HCT116 (cell line): ENCODE measurements around the gene HEATR5B. TPM values are rescaled to one million over a fixed set of nuclear protein-coding genes. Genes with fewer than 3 reads are reported as not detected.

Experiments
- ATAC-seq: fragments of 200-7000 bp; cut with Tn5 transposase; 2 replicates; pipeline ENCODE4 v1.9.1; 2020; ENCODE audit warnings: mild to moderate bottlenecking, moderate library complexity
- BruUV-seq: library from RNA; stranded (reverse); fragments of 400-500 nt; replicated peaks from 2 replicates; lab custom pipeline; 2021; lab: Mats Ljungman, UMichigan
- CTCF ChIA-PET: fragments of 300-600 bp; sonication (Branson Sonifier 250); formaldehyde crosslinking; loops from one replicate; lab custom pipeline; 2021; ENCODE audit warnings: antibody characterized with exemption; lab: Charles Lee
- POLR2A ChIA-PET: fragments of 300-600, 350-600 bp; sonication (Branson Sonifier 250); formaldehyde crosslinking; loops from one replicate; lab custom pipeline; 2021; ENCODE audit warnings: antibody characterized with exemption; lab: Charles Lee
- RAD21 ChIA-PET, 2 experiments: fragments of 300-600 bp; sonication (Branson Sonifier 250); formaldehyde crosslinking; loops; one replicate each; lab custom pipeline; 2023; ENCODE audit warnings: low total read pairs in 2 of 2; ENCODE audit not compliant: uncharacterized antibody in 2 of 2, unreplicated experiment in 2 of 2, low non-redundant PET in 1 of 2; lab: Charles Lee
- DNase-seq: peaks from one replicate; pipeline ENCODE4 v3.0.0-alpha.2; 2010; ENCODE audit warnings: low read depth, low spot score
- H2AFZ ChIP-seq: fragments of 200-600 bp; shearing (Covaris generic), sonication (generic); 2 replicates; pipeline ENCODE4 v1.6.1; 2017; ENCODE audit warnings: low read depth, mixed run types, mixed read lengths, antibody characterized with exemption, low read length; ENCODE audit not compliant: poor library complexity, severe bottlenecking
- H3K27ac ChIP-seq: 2 replicates; pipeline ENCODE4 v1.5.1; 2012; ENCODE audit warnings: low read depth, low read length
- H3K27me3 ChIP-seq: fragments of 200-600 bp; sonication (generic); 2 replicates; pipeline ENCODE4 v1.6.1; 2016; ENCODE audit warnings: mixed run types, low read length, mixed read lengths; ENCODE audit not compliant: insufficient read depth
- H3K36me3 ChIP-seq, 2 experiments: fragments of 200-500 bp in 1 of 2; fragments of 200-600 bp in 1 of 2; sonication (Bioruptor generic) in 1 of 2; sonication (generic) in 1 of 2; 2 replicates each; pipeline versions ENCODE4 v1.5.1 to v1.6.1; 2014 to 2016; ENCODE audit warnings: low read length in 2 of 2, inconsistent platforms in 1 of 2, mixed read lengths in 1 of 2, mixed run types in 1 of 2; ENCODE audit not compliant: insufficient read depth in 2 of 2, control insufficient read depth in 1 of 2
- H3K4me1 ChIP-seq, 2 experiments: fragments of 200-600 bp in 1 of 2; sonication (generic) in 1 of 2; 2 replicates each; pipeline versions ENCODE4 v1.5.1 to v1.6.1; 2012 to 2017; ENCODE audit warnings: low read length in 2 of 2, inconsistent platforms in 1 of 2, mild to moderate bottlenecking in 1 of 2, mixed read lengths in 1 of 2, mixed run types in 1 of 2, moderate library complexity in 1 of 2; ENCODE audit not compliant: insufficient read depth in 2 of 2, control insufficient read depth in 1 of 2
- H3K4me2 ChIP-seq: fragments of 200-600 bp; sonication (generic); 2 replicates; pipeline ENCODE4 v1.6.1; 2017; ENCODE audit warnings: mixed run types, low read length, mixed read lengths
- H3K4me3 ChIP-seq, 2 experiments: fragments of 200-600 bp in 1 of 2; sonication (generic) in 1 of 2; replicated peaks in 1 of 2; 2 replicates each; pipeline ENCODE4 v1.5.1; 2011 to 2016; ENCODE audit warnings: low read length in 2 of 2, control low read depth in 1 of 2, low read depth in 1 of 2, mild to moderate bottlenecking in 1 of 2, mixed read lengths in 1 of 2, mixed run types in 1 of 2
- H3K79me2 ChIP-seq: fragments of 200-600 bp; sonication (generic); 2 replicates; pipeline ENCODE4 v1.6.1; 2017; ENCODE audit warnings: mild to moderate bottlenecking, mixed run types, low read length, moderate library complexity, mixed read lengths; ENCODE audit not compliant: insufficient read depth
- H3K9ac ChIP-seq: fragments of 200-600 bp; sonication (generic); 2 replicates; pipeline ENCODE4 v1.6.1; 2016; ENCODE audit warnings: low read length, mixed read lengths
- H3K9me2 ChIP-seq: fragments of 200-600 bp; sonication (generic), shearing (Covaris generic); 2 replicates; pipeline ENCODE4 v1.6.1; 2017; ENCODE audit warnings: mixed run types, mild to moderate bottlenecking, moderate library complexity; ENCODE audit not compliant: insufficient read depth
- H3K9me3 ChIP-seq, 2 experiments: fragments of 200-500 bp in 1 of 2; fragments of 200-600 bp in 1 of 2; sonication (Bioruptor generic) in 1 of 2; sonication (generic) in 1 of 2; 2 replicates each; pipeline ENCODE4 v1.6.1; 2014 to 2017; ENCODE audit warnings: low read length in 2 of 2, mixed read lengths in 2 of 2, inconsistent platforms in 1 of 2, low read depth in 1 of 2, mild to moderate bottlenecking in 1 of 2, mixed run types in 1 of 2, moderate library complexity in 1 of 2; ENCODE audit not compliant: control insufficient read depth in 1 of 2, insufficient read depth in 1 of 2
- H4K20me1 ChIP-seq: fragments of 200-600 bp; sonication (generic), shearing (Covaris generic); 2 replicates; pipeline ENCODE4 v1.6.1; 2017; ENCODE audit warnings: mixed run types, mild to moderate bottlenecking, moderate library complexity; ENCODE audit not compliant: insufficient read depth
- CBX3 ChIP-seq: IDR thresholded peaks from 2 replicates; pipeline ENCODE4 v1.6.1; 2012; ENCODE audit warnings: low read depth
- EGR1 ChIP-seq: IDR thresholded peaks from 2 replicates; pipeline ENCODE4 v1.6.1; 2012; ENCODE audit warnings: low read depth
- EZH2phosphoT487 ChIP-seq: fragments of 200-600 bp; IDR thresholded peaks from 2 replicates; pipeline ENCODE4 v1.6.1; 2018; ENCODE audit warnings: antibody characterized with exemption, borderline replicate concordance
- MAX ChIP-seq: IDR thresholded peaks from 2 replicates; pipeline ENCODE4 v1.6.1; 2012
- POLR2AphosphoS5 ChIP-seq: IDR thresholded peaks from 2 replicates; pipeline ENCODE4 v1.6.1; 2011; ENCODE audit warnings: mild to moderate bottlenecking, low read depth, low read length, moderate library complexity
- RAD21 ChIP-seq: IDR thresholded peaks from 2 replicates; pipeline ENCODE4 v1.6.1; 2012; ENCODE audit warnings: low read depth, mild to moderate bottlenecking
- SP1 ChIP-seq: IDR thresholded peaks from 2 replicates; pipeline ENCODE4 v1.6.1; 2012; ENCODE audit warnings: low read depth
- SRF ChIP-seq: IDR thresholded peaks from 2 replicates; pipeline ENCODE4 v1.6.1; 2012; ENCODE audit warnings: low read depth
- TCF7L2 ChIP-seq: IDR thresholded peaks from 2 replicates; pipeline ENCODE4 v1.7.0; 2011; ENCODE audit warnings: borderline replicate concordance, inconsistent platforms; ENCODE audit not compliant: insufficient read depth, insufficient read length; ENCODE audit errors: extremely low read depth
- ZFX ChIP-seq: fragments of 450-650 bp; IDR thresholded peaks from 2 replicates; pipeline ENCODE4 v1.6.1; 2017
- ZNF274 ChIP-seq: fragments of 200-500 bp; sonication (Bioruptor generic); IDR thresholded peaks from 2 replicates; pipeline ENCODE4 v1.6.1; 2014; ENCODE audit warnings: mild to moderate bottlenecking, low read depth, low read length, inconsistent platforms
- intact Hi-C: fragments of 100-400 bp; cut with micrococcal nuclease; formaldehyde crosslinking; loops from 2 replicates; pipeline ENCODE4 v1.10.0; 2022
- total RNA-seq: library from RNA; stranded (reverse); gene quantifications from one replicate; pipeline ENCODE4 v1.2.1, GENCODE V29; 2021; ENCODE audit not compliant: unreplicated experiment
- TF ChIP-seq, protein P1 (sequence below), 3 experiments: fragments of 200-600 bp in 1 of 3; sonication (generic) in 1 of 3; IDR thresholded peaks in 2 of 3; conservative IDR thresholded peaks in 1 of 3; 2 replicates each; pipeline ENCODE4 v1.5.1; 2012 to 2017; ENCODE audit warnings: low read depth in 2 of 3, low read length in 2 of 3, antibody characterized with exemption in 1 of 3, borderline replicate concordance in 1 of 3, control low read depth in 1 of 3, mild to moderate bottlenecking in 1 of 3, mixed read lengths in 1 of 3, mixed run types in 1 of 3, moderate library complexity in 1 of 3; ENCODE audit not compliant: insufficient read depth in 1 of 3

HEATR5B gene
- total RNA-seq, 1 experiment from 2014 or later, result 10.6 TPM

DNA sequence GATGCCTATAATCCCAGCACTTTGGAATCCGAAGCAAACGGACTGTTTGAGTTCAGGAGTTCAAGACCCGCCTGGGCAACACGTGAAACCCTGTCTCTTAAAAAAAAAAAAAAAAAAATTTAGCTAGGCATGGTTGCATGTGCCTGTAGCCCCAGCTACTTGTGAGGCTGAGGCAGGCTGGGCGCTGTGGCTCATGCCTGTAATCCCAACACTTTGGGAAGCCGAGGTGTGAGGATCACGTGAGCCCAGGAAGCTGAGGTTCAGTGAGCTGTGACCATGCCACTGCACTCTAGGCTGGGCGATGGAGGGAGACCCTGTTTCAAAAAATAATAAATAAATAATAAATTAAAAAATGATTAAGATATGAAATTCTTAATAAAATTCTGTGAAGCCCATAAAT lies 108.9 kb downstream of the HEATR5B start:
- no peak overlapping the region for H3K4me3 ChIP-seq
- no peaks in the 10 kb centered on the region for H4K20me1 ChIP-seq
- CTCF ChIA-PET, result no interaction called here
- TF ChIP-seq CBX3 (no peak), SP1 (no peak)
- TF ChIP-seq, all 23 proteins: peak for 0
- H3K79me2 ChIP-seq, result no peaks in the 10 kb centered on the region
- no TSS peak for BruUV-seq
- ATAC-seq (no peak), DNase-seq (no peak)
- H3K27me3 ChIP-seq, result no peaks in the 10 kb centered on the region
- ChIA-PET POLR2A (no interaction called here), RAD21 (no interaction called here)
- H3K4me1 ChIP-seq, result no peaks in the 10 kb centered on the region
- no peak overlapping the region for H3K9ac ChIP-seq
- H3K9me3 ChIP-seq, result no peaks in the 10 kb centered on the region
- no peak overlapping the region for H3K27ac ChIP-seq
- intact Hi-C loops, result no loop called here
- H3K36me3 ChIP-seq, result no peaks in the 10 kb centered on the region
- H3K9me2 ChIP-seq, result no peaks in the 10 kb centered on the region
- H3K4me2 ChIP-seq, result no peak overlapping the region
- H2AFZ ChIP-seq, result no peak overlapping the region

GRCh38 chr2:36973320-36973719 lies 110.9 kb downstream of the HEATR5B start:
- ATAC-seq, result no peak
- Histone ChIP-seq H3K27me3 (no peaks in the 10 kb centered on the region), H2AFZ (no peak overlapping the region), H3K79me2 (no peaks in the 10 kb centered on the region), H3K9me2 (no peaks in the 10 kb centered on the region), H4K20me1 (no peaks in the 10 kb centered on the region), H3K4me2 (no peak overlapping the region), H3K4me3 (no peak overlapping the region), H3K9ac (no peak overlapping the region), H3K36me3 (no peaks in the 10 kb centered on the region), H3K27ac (no peak overlapping the region), H3K9me3 (no peaks in the 10 kb centered on the region), H3K4me1 (peaks cover 0 to 3% of the 10 kb centered on the region in 2 experiments; a peak in 1 of 4 replicates)
- no peak for DNase-seq
- POLR2A ChIA-PET, result no interaction called here
- TF ChIP-seq TCF7L2, result no peak
- TF ChIP-seq ZFX, result no peak
- no peak for TF ChIP-seq SRF
- TF ChIP-seq EZH2phosphoT487, result no peak
- no peak for TF ChIP-seq ZNF274
- no peak for TF ChIP-seq MAX
- TF ChIP-seq EGR1, result no peak
- no peak for TF ChIP-seq SP1
- no peak for TF ChIP-seq POLR2AphosphoS5
- no peak for TF ChIP-seq RAD21
- TF ChIP-seq, protein P1, sequence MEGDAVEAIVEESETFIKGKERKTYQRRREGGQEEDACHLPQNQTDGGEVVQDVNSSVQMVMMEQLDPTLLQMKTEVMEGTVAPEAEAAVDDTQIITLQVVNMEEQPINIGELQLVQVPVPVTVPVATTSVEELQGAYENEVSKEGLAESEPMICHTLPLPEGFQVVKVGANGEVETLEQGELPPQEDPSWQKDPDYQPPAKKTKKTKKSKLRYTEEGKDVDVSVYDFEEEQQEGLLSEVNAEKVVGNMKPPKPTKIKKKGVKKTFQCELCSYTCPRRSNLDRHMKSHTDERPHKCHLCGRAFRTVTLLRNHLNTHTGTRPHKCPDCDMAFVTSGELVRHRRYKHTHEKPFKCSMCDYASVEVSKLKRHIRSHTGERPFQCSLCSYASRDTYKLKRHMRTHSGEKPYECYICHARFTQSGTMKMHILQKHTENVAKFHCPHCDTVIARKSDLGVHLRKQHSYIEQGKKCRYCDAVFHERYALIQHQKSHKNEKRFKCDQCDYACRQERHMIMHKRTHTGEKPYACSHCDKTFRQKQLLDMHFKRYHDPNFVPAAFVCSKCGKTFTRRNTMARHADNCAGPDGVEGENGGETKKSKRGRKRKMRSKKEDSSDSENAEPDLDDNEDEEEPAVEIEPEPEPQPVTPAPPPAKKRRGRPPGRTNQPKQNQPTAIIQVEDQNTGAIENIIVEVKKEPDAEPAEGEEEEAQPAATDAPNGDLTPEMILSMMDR (IDR thresholded peaks at IDR 0.05 in 2 of 3, conservative IDR thresholded peaks at IDR 0.05 in 1 of 3; ENCODE audit: borderline replicate concordance in 1 of 3, insufficient read depth in 1 of 3, low read depth in 2 of 3, low read length in 2 of 3), result no peak
- CTCF ChIA-PET, result no interaction called here
- BruUV-seq, result no TSS peak
- RAD21 ChIA-PET, result no interaction called here
- intact Hi-C loops, result no loop called here
